Erythroblast (primary cell): ENCODE results near the gene FNDC11.

Experiments used
- GATA1 ChIP-seq: IDR thresholded peaks from 2 replicates; pipeline ENCODE4 v1.6.1; 2011; ENCODE audit warnings: low read depth, mild to moderate bottlenecking, control low read depth, low read length, moderate library complexity
- POLR2A ChIP-seq: IDR thresholded peaks from 2 replicates; pipeline ENCODE4 v1.6.1; 2011; ENCODE audit warnings: mild to moderate bottlenecking, low read length

DNA sequence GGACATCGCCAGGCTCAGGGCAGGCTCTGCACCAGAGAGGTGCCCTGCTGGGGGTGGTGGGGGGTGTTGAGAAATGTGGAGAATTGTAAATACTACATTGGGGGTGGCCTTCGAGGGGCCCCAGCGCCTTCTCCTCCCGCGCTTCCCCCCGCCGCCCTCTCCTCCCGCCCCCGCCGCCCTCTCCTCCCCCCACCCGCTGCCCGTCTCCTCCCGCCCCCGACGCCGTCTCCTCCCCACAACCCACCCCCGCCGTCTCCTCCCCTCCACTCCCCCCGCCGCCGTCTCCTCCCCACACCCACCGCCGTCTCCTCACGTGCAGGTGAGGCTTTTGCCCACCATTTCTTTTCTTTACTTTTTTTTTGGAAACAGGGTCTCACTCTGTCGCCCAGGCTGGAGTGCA lies 4.9 kb upstream of the FNDC11 start:
- TF ChIP-seq POLR2A (no peak), GATA1 (no peak)
